Choroid plexus epithelial cell (primary cell): ENCODE measurements around the gene KMT2E.
"Not testable (repeated sequence)": the region's sequence is repeated elsewhere in the genome, so short reads cannot be mapped to it uniquely, and the experiment has no call there.

Experiments
- DNase-seq: peaks from one replicate; pipeline ENCODE4 v3.0.0-alpha.2; 2010; ENCODE audit warnings: low read depth
- H3K4me3 ChIP-seq: 2 replicates; pipeline ENCODE4 v1.5.1; 2011; ENCODE audit warnings: low read depth, mild to moderate bottlenecking, control low read depth, low read length, moderate library complexity
- CTCF ChIP-seq: conservative IDR thresholded peaks from 2 replicates; pipeline ENCODE4 v1.5.1; 2011; ENCODE audit warnings: low read depth, mild to moderate bottlenecking, control low read depth, inconsistent platforms, low read length, moderate library complexity

The KMT2E gene

GRCh38 chr7:104983076-104983577 lies 30.9 kb upstream of the KMT2E start:
- TF ChIP-seq CTCF, result no peak
- peak overlapping the region; percentile 73 for H3K4me3 ChIP-seq
- DNase-seq, result no peak

GRCh38 chr7:104983578-104984539 lies 30.1 kb upstream of the KMT2E start:
- peak; percentile 67 for TF ChIP-seq CTCF
- H3K4me3 ChIP-seq, result peak overlapping the region; percentile 73
- peak; percentile 85 for DNase-seq

GRCh38 chr7:104984585-104985258 lies 29.3 kb upstream of the KMT2E start:
- peak overlapping the region; percentile 73 for H3K4me3 ChIP-seq
- no peak for DNase-seq
- no peak for TF ChIP-seq CTCF

GRCh38 chr7:104985259-104985617 lies 28.8 kb upstream of the KMT2E start:
- no peak for DNase-seq
- no peak for TF ChIP-seq CTCF
- H3K4me3 ChIP-seq, result no peak overlapping the region

- no peak for TF ChIP-seq CTCF
- no peak for DNase-seq
- H3K4me3 ChIP-seq, result no peak overlapping the region
Measured at GRCh38 chr7:104986628-104987259, 27.3 kb upstream of the KMT2E start.

GRCh38 chr7:104987403-104987802 lies 26.6 kb upstream of the KMT2E start:
- not testable (repeated sequence) for H3K4me3 ChIP-seq, DNase-seq

GRCh38 chr7:104990983-104991382 lies 23.0 kb upstream of the KMT2E start:
- no peak overlapping the region for H3K4me3 ChIP-seq
- DNase-seq, result no peak
- no peak for TF ChIP-seq CTCF
